ENCODE results near the gene CDH4.

The CDH4 gene

GRCh38 chr20:61728326-61728725, 476.3 kb downstream of the CDH4 start:
- no peak for DNase-seq

- no peak for DNase-seq
Observed at GRCh38 chr20:61728786-61729770, 477.0 kb downstream of the CDH4 start.

- DNase-seq: no peak
Observed at GRCh38 chr20:61730631-61731362, 478.7 kb downstream of the CDH4 start.

GRCh38 chr20:61731363-61732181, 479.5 kb downstream of the CDH4 start:
- no peak for DNase-seq

- DNase-seq: no peak
Observed at GRCh38 chr20:61732511-61733210, 480.6 kb downstream of the CDH4 start.

GRCh38 chr20:61733216-61733615, 481.2 kb downstream of the CDH4 start:
- DNase-seq: no peak

GRCh38 chr20:61733891-61734732, 482.1 kb downstream of the CDH4 start:
- DNase-seq: no peak

DNA sequence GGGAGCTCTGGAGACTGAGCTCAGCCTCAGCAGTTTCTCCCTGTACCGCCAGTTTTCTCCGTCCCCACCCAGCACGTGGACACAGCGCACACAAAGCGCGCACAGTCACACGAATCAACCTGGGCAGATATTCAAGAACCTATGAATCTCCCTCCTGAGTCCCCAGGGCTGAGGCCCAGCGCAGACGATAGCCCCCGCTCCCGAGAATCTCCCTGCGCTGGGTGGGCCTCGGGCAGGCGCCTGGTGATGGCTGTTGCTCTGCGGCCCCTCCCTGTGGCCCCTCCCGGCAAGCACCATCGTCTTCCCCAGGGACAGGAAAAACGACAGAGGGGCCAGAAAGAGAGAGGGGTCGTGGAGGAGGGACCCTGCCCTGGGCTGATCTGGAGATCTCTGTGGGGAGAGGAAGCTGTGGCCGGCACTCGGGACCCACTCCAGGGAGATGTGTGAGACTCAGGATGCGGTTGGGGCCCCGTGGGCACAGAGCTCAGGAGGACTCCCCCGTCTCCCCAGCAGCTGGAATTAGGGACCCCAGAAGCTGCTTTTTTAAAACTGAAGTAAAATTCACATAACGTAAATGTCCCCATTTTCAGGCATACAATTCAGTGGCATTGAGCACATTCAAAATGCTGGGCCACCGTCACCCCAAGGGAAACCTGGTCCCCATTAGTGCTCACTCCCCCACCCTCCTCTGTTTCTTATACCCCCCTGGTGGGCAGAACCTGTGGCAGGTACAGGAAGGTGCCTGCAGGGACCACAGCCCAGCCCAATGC, 482.9 kb downstream of the CDH4 start:
- no peak for DNase-seq

GRCh38 chr20:61735503-61735785, 483.4 kb downstream of the CDH4 start:
- DNase-seq: no peak

DNA sequence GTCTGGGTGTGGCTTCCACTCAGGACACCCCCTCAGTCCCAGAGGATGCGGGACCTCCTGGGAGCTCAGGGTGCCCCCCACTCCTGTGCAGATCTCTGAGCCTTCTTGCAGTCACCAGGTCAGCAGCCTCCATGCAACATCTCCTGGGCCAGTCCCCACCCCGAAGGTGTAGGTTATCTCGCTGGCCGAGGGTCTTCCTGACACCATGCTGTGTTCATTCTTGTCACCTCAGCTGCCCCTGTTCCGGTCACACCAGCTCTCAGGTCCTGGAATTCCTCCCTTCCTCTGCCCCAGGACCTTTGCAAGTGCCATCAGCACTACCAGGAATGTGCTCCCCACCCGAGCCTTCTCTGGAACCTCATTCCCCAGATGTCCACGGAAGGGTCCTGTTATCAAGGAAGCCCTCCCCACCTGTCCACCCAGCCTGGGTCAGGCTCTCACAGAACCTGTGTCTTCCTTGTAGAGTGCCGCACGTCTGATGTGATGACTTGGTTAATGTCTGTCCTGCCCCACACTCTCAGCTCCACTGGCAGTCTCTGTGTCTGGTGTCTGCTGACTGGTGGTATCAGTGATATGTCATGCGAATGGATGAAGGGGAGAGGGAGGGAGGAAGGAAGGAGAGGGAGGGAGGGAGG, 484.1 kb downstream of the CDH4 start:
- DNase-seq: no peak

DNA sequence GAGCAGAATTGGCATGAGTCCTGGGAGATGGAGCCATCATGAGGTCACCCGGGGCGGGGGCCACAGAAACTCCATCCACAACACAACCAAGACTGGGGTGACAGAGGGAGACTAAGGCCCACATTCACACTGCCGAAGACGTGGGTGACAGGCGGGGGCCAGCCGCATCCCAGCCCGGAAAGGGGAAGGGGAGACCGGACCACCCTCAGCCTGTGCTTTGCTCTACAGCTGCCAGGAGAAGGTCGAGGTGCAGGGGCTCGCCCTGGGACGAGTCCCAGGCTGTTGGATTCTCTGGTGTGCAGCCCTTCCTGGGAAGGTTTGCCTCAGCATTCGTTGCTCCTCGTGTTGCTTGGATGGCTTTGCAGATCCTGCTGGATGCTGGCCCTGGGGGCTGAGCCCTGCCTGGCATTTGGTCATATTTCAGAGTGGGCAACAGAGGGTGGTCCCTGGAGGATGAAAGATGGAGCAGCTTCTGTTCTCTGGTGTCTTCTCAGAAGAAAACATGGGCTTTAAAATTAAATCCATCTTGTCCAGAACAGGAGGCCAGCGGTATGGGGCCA, 484.8 kb downstream of the CDH4 start:
- DNase-seq: no peak

GRCh38 chr20:61737346-61737745, 485.3 kb downstream of the CDH4 start:
- no peak for DNase-seq

DNA sequence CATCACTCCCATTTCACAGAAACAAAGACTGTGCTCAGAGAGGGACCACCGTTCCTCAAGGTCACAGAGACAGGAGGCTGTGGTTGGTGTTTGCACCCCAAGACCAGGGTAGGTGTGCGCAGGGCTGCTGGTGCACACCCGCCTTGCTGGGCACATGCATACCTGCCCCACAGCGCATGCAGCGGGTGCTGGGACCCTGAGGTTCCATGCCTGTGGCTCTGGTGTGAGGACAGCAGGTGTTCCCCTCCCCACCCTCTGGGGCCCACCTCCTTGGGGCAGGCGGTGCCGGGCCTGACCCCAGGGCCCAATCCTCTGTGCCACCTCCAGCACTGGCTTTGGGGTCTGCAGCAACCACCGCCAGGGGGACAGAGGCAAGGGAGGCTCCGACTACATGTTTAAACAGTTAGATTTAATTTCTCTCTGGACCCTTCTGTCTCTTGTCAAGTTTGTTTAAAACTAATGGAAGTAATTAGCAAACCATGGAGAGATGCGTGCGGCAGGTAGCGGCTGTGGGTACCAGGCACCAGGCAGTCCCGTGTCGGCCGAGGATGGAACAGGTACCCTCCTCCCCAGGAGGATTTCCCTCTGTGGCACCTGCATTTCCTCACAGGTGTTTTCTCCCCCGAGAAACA, 485.9 kb downstream of the CDH4 start:
- no peak for DNase-seq

GRCh38 chr20:61738601-61739069, 486.6 kb downstream of the CDH4 start:
- no peak for DNase-seq

- no peak for DNase-seq
Observed at GRCh38 chr20:61739086-61739831, 487.2 kb downstream of the CDH4 start.

GRCh38 chr20:61739832-61740118, 487.7 kb downstream of the CDH4 start:
- no peak for DNase-seq

GRCh38 chr20:61742097-61742825, 490.2 kb downstream of the CDH4 start:
- DNase-seq: no peak

DNA sequence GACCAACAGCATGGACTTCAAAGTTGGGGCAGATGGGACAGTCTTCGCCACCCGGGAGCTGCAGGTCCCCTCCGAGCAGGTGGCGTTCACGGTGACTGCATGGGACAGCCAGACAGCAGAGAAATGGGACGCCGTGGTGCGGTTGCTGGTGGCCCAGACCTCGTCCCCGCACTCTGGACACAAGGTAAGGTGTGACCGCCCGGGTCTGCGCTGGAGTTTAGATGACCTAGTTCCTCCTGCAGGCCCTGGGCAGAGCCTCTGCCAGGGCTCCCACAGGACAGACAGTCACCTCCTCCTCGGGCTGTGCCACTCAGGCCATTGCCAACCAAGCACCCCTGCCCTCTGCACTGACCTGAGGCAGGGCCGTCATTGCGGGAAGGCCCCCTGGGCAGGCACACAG, 491.5 kb downstream of the CDH4 start:
- DNase-seq: no peak
